NOMO-1 treated with dmso at 0.1 percent for 144 hours (cell line): ENCODE results near the gene DACH2.
"Not testable (repeated sequence)": the region's sequence is repeated elsewhere in the genome, so short reads cannot be mapped to it uniquely, and the experiment has no call there.

Source experiments
- DNase-seq: peaks from one replicate; lab custom pipeline; 2025; ENCODE audit not compliant: unreplicated experiment; lab: John Stamatoyannopoulos, UW

Gene DACH2

GRCh38 chrX:86148024-86148511 lies at the start of gene DACH2:
DACH2 (plus strand) TSS chrX:86148451.
- DNase-seq = no peak

GRCh38 chrX:86102341-86102740 lies 45.9 kb upstream of the DACH2 start:
- DNase-seq = no peak

- no peak for DNase-seq
Observed at GRCh38 chrX:86103061-86103460, 45.2 kb upstream of the DACH2 start.

- DNase-seq = no peak
Observed at GRCh38 chrX:86104526-86104925, 43.7 kb upstream of the DACH2 start.

GRCh38 chrX:86121916-86122315 lies 26.3 kb upstream of the DACH2 start:
- no peak for DNase-seq

- no peak for DNase-seq
Observed at GRCh38 chrX:86133761-86134160, 14.5 kb upstream of the DACH2 start.

- DNase-seq = no peak
Observed at GRCh38 chrX:86137071-86137470, 11.2 kb upstream of the DACH2 start.

GRCh38 chrX:86141786-86142185 lies 6.5 kb upstream of the DACH2 start:
- no peak for DNase-seq

- no peak for DNase-seq
Observed at GRCh38 chrX:86146102-86146501, 2.1 kb upstream of the DACH2 start.

GRCh38 chrX:86148594-86148993 lies 343 bp downstream of the DACH2 start:
- DNase-seq = no peak

- DNase-seq = no peak
Observed at GRCh38 chrX:86149119-86149518, 868 bp downstream of the DACH2 start.

- no peak for DNase-seq
Observed at GRCh38 chrX:86154553-86154952, 6.3 kb downstream of the DACH2 start.

GRCh38 chrX:86171366-86171765 lies 23.1 kb downstream of the DACH2 start:
- no peak for DNase-seq

- DNase-seq = no peak
Observed at GRCh38 chrX:86178906-86179305, 30.7 kb downstream of the DACH2 start.

GRCh38 chrX:86181325-86181724 lies 33.1 kb downstream of the DACH2 start:
- not testable (repeated sequence) for DNase-seq

- no peak for DNase-seq
Observed at GRCh38 chrX:86192827-86193226, 44.6 kb downstream of the DACH2 start.

GRCh38 chrX:86194758-86195157 lies 46.5 kb downstream of the DACH2 start:
- no peak for DNase-seq

- no peak for DNase-seq
Observed at GRCh38 chrX:86195343-86195742, 47.1 kb downstream of the DACH2 start.

GRCh38 chrX:86197815-86198214 lies 49.6 kb downstream of the DACH2 start:
- DNase-seq = no peak

- DNase-seq = no peak
Observed at GRCh38 chrX:86210772-86211171, 62.5 kb downstream of the DACH2 start.

GRCh38 chrX:86215260-86215659 lies 67.0 kb downstream of the DACH2 start:
- no peak for DNase-seq

GRCh38 chrX:86237482-86237881 lies 89.2 kb downstream of the DACH2 start:
- DNase-seq = no peak

GRCh38 chrX:86241547-86241946 lies 93.3 kb downstream of the DACH2 start:
- DNase-seq = no peak

- DNase-seq = no peak
Observed at GRCh38 chrX:86263526-86263925, 115.3 kb downstream of the DACH2 start.
